ENCODE measurements around the gene ZNF385D. TPM values are rescaled to one million over a fixed set of nuclear protein-coding genes. Genes with fewer than 3 reads are reported as not detected.

ZNF385D gene
- total and polyA plus RNA-seq, 3 donors from 2014 or later, result 21.1 to 57.0 (median 31.4) TPM

DNA sequence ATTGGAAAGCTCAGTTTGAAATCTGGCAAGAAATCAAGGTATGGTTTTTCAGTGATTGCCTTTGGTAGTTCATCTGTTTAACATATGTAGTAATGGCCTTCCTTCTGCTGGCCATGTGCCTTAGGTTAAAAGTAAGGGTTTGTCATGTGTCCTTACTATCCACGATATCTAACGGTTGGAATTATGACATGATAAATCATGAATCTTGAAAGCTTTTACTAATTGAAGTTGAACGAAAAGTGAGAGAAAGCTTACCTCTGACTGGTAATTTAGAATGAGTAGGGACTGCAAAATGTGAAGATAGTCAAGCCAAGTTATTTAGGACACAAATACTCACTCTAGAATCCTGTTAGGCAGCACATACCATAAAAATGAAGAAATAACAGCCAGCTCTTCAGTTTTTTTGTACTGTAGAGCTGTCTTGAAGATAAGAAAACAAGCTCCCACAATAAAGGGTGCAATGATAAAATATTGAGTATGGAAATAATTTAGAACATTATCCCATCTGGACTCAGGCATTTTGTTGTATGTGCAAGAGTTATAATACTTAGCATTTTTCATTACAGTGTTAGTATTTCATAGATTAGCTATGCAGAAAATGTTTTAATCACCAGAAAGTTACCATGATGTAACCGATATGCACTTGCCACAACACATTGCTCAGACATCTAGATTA lies 303.4 kb downstream of the ZNF385D start:
- DNase-seq, result no peak
- intact Hi-C loops (cut with DNase I; ENCODE audit: low total_unique reads), result no loop called here
- Histone ChIP-seq H3K36me3 (ENCODE audit: low read depth, missing control alignments) (no peaks in the 10 kb centered on the region), H3K4me3 (no peak overlapping the region), H3K27me3 (no peaks in the 10 kb centered on the region), H3K27ac (no peak overlapping the region), H3K9me3 (no peaks in the 10 kb centered on the region), H3K4me1 (no peaks in the 10 kb centered on the region)
- WGBS, 2 donors, result 63 to 67% methylated on average over 4 of the region's 4 CpGs
- TF ChIP-seq POLR2A (IDR thresholded peaks at IDR 0.05), result no peak
- TF ChIP-seq, protein P1, sequence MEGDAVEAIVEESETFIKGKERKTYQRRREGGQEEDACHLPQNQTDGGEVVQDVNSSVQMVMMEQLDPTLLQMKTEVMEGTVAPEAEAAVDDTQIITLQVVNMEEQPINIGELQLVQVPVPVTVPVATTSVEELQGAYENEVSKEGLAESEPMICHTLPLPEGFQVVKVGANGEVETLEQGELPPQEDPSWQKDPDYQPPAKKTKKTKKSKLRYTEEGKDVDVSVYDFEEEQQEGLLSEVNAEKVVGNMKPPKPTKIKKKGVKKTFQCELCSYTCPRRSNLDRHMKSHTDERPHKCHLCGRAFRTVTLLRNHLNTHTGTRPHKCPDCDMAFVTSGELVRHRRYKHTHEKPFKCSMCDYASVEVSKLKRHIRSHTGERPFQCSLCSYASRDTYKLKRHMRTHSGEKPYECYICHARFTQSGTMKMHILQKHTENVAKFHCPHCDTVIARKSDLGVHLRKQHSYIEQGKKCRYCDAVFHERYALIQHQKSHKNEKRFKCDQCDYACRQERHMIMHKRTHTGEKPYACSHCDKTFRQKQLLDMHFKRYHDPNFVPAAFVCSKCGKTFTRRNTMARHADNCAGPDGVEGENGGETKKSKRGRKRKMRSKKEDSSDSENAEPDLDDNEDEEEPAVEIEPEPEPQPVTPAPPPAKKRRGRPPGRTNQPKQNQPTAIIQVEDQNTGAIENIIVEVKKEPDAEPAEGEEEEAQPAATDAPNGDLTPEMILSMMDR (IDR thresholded peaks at IDR 0.05), result no peak

DNA sequence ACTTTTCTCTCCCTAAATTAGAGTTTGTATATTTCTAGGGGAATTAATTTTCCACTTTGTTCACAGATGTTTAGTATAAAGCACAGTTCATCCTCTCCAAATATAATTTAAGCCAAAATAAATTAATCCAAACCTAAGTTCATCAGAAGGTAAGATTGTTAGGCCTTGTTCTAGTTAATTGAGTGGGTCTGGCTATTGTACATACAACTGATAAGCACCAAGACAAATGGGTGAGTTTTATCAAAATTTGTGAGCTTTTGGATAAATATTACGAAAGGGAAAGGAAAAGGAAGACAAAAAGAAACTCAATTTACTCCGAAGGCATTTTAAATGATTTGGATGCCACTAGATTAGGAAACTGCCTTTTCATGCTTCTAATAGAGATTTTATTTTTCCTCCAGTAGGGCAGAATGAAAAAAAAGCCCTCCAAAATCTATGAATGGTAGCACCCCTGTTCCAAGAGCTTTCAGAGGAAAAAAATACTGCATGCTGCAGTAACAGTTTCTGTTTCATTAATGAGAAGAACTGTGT lies 304.0 kb downstream of the ZNF385D start:
- H3K27ac ChIP-seq, result no peak overlapping the region
- intact Hi-C loops (cut with DNase I; ENCODE audit: low total_unique reads), result no loop called here
- 40 to 43% methylated on average over 2 of the region's 2 CpGs for WGBS, 2 donors
- no peaks in the 10 kb centered on the region for H3K36me3 ChIP-seq (ENCODE audit: low read depth, missing control alignments)
- no peak overlapping the region for H3K4me3 ChIP-seq
- no peaks in the 10 kb centered on the region for H3K27me3 ChIP-seq
- H3K4me1 ChIP-seq, result no peaks in the 10 kb centered on the region
- no peaks in the 10 kb centered on the region for H3K9me3 ChIP-seq
- DNase-seq, result no peak
- no peak for TF ChIP-seq POLR2A (IDR thresholded peaks at IDR 0.05)
- TF ChIP-seq, protein P1 (IDR thresholded peaks at IDR 0.05), result no peak

DNA sequence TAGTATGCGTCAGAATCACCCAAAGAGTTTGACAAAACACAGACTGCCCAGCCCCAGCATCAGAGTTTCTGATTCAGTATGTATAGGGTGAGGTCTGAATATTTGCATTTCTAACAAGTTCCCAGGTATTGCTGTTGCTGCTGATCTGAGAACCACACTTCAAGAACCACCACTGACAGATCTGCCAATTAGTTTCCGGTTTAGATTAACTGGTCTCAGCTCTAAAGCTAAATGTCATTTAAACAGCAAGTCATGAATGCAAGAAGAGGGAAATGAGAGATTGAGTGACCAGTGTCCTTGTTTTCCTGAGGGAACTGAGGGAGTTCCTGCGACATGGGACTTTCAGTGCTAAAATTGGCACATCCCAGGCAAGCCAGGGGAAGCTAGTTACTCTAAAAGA lies 305.0 kb downstream of the ZNF385D start:
- WGBS, 2 donors, result 80 to 85% methylated on average over 3 of the region's 3 CpGs
- no peak overlapping the region for H3K27ac ChIP-seq

DNA sequence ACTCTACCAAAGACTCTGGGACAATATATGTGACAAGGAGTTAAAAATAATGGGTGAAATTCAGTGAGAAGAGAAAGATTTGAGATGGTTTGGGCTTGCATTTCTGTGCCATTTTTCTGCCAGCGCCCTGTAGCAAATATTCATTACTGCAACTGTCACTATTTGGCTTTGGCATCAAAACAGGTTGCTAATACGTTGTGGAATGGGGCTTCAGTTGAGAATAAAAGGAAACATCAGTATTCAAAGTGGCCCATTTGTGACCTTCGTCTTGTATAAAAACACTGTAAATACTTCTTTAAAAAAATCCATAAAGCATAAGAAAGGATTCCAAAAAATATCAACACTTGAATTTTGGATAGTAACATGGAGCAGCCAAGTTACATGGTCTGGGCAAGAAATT lies 309.2 kb downstream of the ZNF385D start:
- Histone ChIP-seq H3K27ac (no peak overlapping the region), H3K27me3 (no peaks in the 10 kb centered on the region), H3K9me3 (no peaks in the 10 kb centered on the region), H3K4me1 (no peaks in the 10 kb centered on the region), H3K4me3 (no peak overlapping the region), H3K36me3 (ENCODE audit: low read depth, missing control alignments) (no peaks in the 10 kb centered on the region)
- 86 to 89% methylated on average over 3 of the region's 3 CpGs for WGBS, 2 donors
- TF ChIP-seq POLR2A (IDR thresholded peaks at IDR 0.05), result no peak
- TF ChIP-seq, protein P1 (IDR thresholded peaks at IDR 0.05), result no peak
- intact Hi-C loops (cut with DNase I; ENCODE audit: low total_unique reads), result no loop called here
- no peak for DNase-seq

More for the DNA sequence above, 305.0 kb downstream of the ZNF385D start:
- no peaks in the 10 kb centered on the region for H3K4me1 ChIP-seq
- no peaks in the 10 kb centered on the region for H3K9me3 ChIP-seq
- no peak overlapping the region for H3K4me3 ChIP-seq
- H3K27me3 ChIP-seq, result no peaks in the 10 kb centered on the region
- TF ChIP-seq, protein P1 (IDR thresholded peaks at IDR 0.05), result no peak
- TF ChIP-seq POLR2A (IDR thresholded peaks at IDR 0.05), result no peak
- intact Hi-C loops (cut with DNase I; ENCODE audit: low total_unique reads), result no loop called here
- no peak for DNase-seq
- H3K36me3 ChIP-seq (ENCODE audit: low read depth, missing control alignments), result no peaks in the 10 kb centered on the region

DNA sequence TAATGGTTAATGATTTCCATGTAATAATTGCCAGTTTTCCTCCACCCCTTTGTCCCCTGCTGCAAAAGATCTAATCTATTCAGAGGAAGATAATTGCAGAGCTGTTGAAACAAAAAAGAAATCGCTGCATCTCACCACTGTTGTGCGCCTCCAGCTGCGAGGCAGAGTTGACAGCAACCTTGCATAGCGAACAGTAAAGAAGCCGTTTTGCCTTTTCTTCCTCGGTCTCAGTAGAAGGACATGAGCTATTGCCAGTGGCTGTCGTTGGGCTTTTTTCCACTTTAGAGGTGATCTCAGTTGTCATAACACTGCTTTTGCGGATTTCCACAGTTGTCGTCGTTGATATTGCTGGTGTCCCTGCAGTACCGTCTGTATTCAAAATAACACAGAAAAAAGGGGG lies 314.2 kb downstream of the ZNF385D start:
- no peaks in the 10 kb centered on the region for H3K36me3 ChIP-seq (ENCODE audit: low read depth, missing control alignments)
- 79 to 82% methylated on average over 11 of the region's 11 CpGs for WGBS, 2 donors
- H3K4me1 ChIP-seq, result no peaks in the 10 kb centered on the region
- H3K27me3 ChIP-seq, result no peaks in the 10 kb centered on the region
- no peak overlapping the region for H3K27ac ChIP-seq
- TF ChIP-seq POLR2A (IDR thresholded peaks at IDR 0.05), result no peak
- TF ChIP-seq, protein P1 (IDR thresholded peaks at IDR 0.05), result no peak
- DNase-seq, result no peak
- no peaks in the 10 kb centered on the region for H3K9me3 ChIP-seq
- H3K4me3 ChIP-seq, result no peak overlapping the region
- intact Hi-C loops (cut with DNase I; ENCODE audit: low total_unique reads), result no loop called here

Measured in testis (tissue), 3 donors.